HG02970 (cell line): ENCODE measurements around the gene SEC11C.
"Not testable (repeated sequence)": the region's sequence is repeated elsewhere in the genome, so short reads cannot be mapped to it uniquely, and the experiment has no call there.

Experiments
- ATAC-seq: cut with Tn5 transposase; IDR thresholded peaks from one replicate; pipeline ENCODE4 v1.9.1; 2021; ENCODE audit warnings: mild to moderate bottlenecking, moderate library complexity, moderate number of reproducible peaks; ENCODE audit not compliant: unreplicated experiment, low FRiP score

SEC11C gene

DNA sequence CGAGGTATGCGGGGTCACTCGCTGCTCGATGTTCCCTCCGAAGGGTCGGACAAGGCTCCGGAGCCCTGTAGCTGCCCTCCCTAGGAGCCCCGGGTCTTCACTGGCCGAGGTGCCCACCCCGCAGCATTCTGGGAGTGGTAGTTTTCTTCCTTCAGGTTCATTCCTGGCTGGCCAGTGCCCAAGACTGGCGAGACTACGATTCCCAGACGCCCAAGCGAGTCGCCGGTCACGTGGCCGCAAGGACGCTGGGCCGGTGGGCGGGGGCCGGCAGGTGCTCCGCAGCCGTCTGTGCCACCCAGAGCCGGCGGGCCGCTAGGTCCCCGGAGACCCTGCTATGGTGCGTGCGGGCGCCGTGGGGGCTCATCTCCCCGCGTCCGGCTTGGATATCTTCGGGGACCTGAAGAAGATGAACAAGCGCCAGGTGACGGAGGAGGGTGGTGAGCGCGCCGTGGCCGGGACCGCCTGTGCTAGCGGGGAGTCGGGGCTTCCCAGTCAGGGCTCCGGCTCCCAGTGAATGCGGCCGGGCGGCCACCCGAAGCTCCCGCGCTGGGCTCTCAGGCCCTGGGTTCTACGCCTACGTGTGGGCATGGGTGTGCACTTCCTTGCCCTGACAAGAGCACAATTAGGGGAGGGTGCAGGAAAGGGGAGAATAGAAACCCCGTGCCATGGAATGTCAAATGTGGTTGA is at the start of gene SEC11C:
Gene SEC11C (plus strand): TSS at position 270 of the 687 bp plus-strand sequence. CDS start 65 bp downstream, at position 335.
- ATAC-seq: peak; percentile 88

DNA sequence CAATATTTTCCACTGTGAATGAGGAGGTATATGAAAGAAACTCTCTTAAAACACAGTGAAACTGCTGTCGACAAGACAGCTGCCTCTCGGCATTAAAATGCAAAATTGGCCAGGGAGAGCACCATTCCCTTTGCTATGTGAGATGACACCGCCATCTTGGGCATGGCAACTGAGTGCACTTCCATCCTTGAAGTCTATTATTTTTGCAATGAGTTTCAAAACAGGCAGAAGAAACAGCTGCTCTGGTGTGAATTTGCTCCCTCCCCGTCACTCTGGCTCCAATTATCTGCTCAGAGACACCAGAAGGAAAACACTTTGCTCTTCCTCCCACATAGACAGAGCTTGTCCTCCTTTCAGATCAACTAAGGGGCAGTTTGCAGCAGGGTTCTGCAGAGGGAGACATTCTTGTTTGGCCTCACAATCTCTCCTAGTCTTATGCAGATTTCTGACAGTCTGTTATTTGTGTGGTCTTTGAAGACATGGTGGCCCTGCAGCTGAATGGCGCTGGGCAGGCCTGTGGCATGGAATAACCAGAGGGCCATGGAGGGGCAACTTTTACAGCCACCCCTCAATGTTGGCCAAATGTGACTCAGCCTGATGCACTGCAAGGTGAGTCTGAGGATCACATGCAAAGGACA is 48.6 kb upstream of the SEC11C start:
- ATAC-seq: no peak

DNA sequence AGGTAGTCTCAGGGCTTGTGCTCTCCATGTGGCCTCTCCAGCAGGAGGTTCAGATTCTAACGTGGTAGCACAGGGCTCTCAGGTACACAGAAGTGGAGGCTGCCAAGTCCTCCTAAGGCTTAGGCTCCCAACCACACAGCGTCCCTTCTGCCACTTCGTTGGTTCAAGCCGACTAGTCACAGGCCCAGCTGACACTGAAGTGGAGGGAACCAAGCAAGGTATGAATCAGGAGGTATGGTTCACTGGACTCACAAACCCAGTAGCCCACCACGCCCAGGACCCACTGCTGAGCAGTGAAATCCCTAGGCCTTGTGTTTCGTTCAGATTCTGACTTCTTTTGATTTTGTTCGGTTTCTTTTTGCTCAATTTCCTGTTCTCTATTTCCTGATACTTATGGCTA is 46.0 kb upstream of the SEC11C start:
- no peak for ATAC-seq

DNA sequence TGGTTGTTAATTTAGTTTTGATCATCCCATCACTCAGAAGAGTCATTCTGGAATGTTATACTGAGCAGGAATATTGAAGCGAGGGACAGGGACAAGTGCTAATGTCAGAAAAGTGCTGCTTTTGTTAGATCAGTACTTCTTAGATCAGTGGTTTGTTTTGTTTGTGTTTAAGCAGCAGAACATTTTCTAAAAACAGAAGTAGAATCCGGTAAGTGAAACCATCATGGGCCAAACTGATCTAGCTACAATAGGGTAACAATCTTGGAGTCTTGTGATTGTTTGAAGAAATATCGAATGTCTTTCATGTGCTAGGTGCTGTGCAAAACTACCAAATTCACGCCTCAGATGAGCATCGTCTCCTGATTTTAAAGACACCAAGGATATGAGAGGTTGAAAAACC is 45.1 kb upstream of the SEC11C start:
- ATAC-seq: no peak

DNA sequence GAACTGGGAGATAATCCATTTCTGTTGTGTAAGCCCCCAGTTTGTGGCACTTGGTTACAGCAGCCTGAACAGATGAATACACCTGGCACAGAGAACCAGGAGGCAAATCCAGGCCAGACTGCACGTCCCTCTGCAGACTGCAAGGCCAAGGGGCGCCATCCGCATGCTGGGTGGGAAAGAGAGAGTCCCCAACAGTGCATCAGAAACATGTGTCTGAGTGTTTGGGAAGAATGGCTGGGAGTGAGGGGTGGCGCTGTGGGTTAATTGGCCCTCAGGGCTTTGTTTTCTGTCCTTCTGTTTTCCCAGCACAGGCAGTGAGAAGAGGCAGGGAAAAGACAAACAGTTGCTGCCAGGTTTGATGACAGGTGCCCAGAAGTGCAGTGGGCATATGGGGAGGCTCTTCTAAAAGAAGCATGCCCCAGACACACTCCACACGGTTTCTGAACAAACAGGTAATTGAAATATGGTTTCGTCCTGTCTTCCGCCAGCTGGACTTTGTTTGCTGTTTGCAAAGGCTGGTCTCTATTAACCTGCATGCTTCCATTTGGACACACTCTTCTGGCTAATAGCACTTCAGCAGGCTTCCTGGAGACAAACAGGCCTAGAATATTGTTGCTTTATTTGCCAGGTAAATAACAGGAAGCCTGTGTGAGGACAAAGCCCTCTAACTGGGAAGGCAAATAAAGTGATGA is 43.4 kb upstream of the SEC11C start:
- ATAC-seq: no peak

DNA sequence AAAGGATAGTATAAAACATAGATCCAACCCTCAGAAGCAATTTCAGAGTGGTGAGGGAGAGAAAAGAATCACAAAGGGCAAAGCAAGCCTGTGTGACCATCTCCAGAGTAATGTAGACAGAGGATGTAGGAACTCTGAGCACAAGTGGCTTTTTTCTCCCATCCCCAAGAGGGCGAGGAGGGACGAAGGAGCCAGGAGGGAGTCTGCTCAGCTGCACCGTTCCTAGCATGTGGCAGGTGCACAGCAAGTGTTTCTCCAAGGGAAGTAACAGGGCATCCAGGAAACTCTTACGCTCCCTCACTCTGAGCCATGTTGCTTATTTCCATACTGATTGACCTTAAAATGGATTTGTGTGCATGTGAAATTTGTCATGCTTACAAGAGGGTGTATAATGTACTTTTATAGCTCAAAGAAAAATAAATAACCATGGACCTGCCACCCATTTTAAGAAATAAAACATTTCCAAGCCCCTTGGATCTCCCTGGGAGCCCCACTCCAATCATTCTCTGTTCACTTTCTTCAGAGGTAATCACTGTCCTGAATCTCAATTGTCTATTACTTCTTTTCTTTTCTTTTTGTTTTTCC is 37.8 kb upstream of the SEC11C start:
- no peak for ATAC-seq

DNA sequence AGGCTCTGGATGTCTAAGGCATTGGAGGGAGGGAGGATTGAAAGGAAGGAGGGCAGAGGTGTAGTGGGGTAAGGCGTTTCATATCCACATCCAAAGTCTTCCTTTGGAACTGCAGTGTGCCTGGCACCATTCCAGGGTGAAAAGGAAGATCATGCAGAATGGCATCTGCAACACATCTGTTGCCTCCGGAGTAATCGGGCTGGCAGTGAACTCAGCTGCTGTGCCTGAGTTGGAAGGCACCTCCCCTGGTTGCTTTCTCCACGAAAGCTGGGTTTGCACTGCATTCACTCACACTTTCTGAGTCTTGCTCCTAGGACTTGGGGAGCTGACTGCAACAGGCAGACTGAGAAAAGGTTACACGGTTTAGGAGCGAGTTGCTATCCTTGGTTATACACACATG is 30.3 kb upstream of the SEC11C start:
- no peak for ATAC-seq

DNA sequence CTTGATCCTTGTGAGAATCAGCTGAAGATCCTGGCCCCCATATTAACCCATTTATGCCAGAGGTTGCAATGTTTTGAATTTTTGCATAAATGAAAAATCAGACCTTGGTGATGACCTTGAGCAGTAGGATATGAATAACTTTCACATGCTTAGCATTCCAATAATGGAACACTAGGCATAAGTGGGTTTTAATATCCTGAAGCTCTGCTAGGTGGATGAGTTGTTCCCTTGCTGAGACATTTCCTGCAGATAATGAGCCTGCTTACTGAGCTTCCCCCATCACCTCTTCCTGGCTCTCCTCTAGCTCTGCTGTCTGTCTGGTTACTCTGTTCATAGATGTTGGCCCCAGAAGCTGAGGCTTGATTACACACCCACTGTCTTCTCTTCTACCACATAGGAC is 25.5 kb upstream of the SEC11C start:
- ATAC-seq: no peak

DNA sequence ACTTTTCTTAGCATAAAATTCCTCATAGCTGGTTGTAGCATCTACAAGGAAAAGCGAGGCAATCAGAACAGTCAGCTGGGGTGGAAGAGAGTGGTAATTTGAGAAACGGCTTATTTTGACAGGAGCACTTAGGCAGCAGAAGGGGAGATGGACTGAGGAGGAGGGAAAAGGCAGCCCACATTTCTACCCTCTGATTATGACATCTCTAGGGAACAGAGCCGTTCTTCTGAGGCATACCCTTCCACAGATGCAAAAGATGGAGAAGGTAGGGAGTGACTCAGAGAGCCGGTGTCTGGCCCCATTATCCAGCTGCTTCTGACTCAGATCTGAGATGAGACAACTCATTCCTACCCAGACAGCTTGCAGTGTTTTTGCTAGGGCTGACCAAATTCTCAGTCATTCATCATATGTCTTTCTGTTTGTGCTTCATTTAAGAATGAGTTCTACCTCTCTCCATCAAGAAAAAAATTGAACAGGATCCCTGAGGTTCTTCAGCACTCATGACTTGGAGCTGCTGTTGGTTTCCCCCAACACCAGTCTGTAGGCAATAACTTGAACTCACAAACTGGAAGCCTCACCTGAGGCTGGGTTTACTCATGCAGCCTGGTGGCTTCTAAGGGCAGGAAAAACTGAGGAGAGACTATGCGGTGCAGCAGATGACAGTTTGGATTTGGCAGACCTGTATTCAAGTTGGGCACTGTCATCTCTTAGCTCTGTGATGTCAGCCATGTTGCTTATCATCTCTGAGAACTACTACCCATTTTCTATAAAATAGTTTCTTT is 15.9 kb upstream of the SEC11C start:
- no peak for ATAC-seq

DNA sequence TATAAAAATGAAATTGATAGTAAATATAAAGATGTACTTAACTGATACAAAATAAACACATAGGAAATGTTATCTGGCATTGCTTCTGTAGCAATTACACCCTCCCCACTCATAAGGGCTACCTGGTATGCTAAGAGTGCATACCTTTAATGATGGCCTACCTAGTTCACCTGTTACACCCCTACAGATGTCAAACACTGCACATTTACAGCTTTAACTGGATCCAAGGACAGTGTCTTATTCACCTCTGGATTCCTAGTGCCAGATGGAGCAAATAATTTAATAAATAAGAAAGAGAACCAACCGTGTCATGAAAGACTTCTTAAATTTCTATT is 15.3 kb upstream of the SEC11C start:
- ATAC-seq: no peak

DNA sequence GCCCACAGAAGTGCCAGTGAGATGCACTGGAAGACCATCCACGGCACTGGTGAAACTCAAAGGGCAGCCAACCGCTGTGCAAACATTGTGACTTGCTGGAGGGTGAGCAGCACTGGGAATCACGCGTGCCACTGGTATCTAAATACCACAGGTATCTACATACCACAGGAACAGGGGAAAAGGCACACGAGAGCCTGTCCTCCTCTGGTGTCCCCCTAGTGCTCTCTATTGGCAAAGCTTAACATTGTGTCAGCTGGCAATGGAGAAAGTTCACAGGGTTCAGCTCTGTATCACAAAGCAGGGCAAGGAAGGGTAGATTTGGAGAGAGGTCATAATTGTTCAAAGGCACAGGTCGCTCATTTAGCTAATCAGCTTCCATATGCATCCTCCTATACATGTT is 12.6 kb upstream of the SEC11C start:
- no peak for ATAC-seq

DNA sequence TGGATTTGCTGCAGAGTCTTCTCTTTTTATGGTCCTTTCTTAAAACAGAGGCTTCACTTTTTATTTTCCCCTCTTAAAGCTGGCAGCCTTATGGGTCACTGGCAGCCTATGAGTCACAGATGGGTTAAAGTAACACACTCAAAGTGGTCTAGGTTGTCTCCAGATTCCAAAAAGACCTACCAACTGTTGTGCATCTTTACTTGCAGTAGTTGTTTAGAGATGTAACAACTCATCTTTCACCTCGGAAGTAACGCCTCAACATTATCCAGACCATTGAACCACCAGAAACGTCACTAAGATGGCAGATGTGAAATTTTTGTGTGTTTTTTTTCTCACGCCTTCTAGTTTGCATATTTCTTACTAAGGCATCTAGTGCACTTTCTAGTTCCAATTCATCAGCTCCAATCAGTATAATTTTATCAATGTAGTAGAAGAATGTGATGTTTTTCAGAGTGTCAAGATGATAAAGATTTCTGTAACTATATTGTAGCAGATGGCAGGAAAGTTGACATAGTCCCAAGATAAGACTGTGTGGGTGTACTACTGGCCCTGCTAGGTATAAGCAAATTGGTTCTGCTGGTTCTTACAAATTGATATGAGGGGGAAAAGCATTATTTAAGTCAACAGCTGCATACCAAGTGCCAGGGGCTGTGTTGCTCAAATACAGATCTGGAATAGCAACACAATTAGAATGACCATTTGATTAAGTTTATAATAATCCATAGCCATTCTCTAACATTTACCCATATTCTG is 9.6 kb upstream of the SEC11C start:
- ATAC-seq: no peak

DNA sequence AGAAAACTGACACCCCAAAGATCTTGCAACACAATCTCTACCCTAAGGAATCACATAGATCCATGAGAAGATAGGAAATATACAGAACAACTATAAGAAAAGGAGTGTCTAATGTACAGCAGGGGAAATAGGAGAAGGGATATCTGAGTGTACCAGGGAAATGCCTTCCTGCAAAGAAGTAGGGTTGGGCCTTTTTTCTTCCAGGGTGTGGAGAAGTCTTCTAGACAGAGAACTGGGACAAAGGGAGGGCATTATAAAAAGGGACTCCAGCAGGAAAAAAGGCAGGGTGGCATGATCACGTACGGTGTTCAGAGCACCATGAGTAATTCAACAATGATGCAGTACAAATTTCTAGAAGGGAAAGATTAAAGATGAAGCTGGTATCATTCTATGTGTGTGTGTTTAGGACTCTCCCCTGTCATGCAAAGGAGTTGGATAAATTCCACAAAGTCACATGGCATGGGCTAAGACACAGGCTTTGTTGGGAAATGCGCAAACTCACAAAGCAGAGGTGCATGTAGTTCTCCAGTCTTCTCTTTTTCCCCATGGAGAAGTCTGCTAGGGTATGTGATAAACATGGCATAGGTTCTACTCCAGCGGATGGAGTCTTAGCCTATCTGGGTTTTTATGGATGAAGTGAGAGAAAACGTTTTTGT is 6.7 kb upstream of the SEC11C start:
- ATAC-seq: no peak

DNA sequence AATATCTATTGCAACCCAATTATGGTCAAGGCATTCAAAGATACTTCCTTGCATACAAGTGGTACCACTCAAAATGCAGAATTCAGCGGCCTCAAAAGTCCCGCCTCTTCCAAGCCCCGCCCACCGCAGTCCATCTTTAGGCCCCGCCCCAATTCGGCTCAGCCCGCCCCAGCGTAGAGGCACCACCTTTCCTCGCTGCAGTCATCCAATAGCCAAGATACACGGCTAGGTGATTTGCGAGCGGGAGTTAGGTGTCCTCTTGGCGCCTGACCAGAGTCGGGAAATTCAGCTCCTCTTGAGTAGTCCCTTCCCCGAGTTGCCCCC is 431 bp upstream of the SEC11C start:
- ATAC-seq: peak; percentile 74

DNA sequence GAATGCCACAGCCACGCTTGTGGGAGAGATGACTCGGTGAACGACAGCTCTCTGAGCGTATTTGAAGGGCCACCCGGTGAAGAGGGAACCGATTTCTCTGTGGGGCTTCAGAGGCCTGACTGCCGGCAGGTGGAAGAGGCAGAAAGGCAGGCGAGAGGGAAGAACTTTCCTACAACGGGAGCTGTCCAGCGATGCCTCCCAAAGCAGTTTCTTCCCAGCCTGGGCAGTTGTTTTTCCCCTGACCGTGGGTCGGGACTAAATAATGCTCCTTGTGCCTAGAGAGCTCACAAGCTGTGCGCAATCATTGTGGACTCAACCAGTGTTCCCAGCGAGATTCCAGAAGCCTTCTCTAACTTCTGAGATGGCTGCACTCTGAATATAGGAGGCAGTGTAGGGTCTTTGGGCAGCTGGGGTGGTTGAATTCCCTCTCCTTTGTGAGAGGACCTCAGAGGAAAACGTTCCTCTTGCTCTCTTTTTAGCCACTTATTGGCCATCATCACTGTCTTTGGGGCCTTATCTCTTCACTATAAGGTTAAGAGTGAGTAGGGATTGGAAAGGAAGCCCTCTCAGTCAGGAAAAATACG is 710 bp downstream of the SEC11C start:
- no peak for ATAC-seq

DNA sequence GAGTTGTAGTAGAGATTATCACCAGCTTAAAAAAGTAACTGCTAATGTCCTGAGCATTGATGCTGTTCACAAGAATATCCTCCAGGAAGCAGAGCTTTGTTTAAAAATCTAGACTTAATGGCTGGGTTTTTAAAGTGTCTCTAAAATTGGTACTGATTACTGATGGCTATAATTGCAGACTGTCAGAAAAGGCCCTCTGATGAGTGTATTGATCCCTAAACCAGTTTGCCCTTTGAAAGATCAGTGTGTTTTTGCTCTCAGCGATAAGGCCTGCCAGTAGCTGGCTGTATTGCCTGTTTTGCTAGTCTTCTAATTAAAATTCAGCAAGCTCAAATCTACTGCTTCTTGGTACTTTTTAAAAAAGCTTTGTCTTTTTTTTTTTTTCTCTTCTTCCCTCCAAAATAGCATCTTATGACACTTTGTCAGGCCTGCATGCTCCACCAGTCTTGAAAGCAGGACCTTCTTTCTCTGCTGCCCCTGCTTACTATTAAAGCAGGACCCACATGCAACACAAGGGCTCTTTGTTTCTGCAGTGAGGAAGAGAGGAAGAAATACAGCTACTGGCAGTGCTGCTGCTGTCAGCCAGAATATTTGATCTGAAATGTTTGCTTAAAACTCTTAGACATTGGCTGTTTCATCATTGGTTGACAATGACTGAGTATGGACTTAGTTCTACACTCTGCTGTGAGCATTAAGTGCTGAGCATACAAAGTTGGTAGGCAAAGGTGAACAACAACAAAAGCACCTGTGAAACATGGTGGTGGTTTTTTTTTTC is 1.8 kb downstream of the SEC11C start:
- no peak for ATAC-seq

DNA sequence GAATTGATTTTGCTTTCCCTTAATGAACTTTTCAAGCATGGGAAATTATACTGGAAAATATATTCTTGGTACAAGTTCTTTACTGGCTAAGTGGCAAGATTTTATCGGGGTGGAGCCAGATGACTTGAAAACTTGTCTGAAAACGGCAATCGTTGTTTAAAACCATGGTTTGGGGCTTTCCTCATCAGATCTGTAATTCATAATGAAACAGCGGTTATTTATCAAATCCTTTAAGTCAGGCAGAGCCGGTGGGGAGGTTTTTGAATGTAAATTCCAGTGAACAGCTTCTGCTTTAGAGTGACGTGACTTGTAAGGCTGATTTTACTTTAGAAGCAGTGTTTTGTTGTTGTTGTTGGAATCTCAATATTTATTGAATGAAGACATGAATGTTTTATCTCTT is 2.6 kb downstream of the SEC11C start:
- ATAC-seq: no peak

DNA sequence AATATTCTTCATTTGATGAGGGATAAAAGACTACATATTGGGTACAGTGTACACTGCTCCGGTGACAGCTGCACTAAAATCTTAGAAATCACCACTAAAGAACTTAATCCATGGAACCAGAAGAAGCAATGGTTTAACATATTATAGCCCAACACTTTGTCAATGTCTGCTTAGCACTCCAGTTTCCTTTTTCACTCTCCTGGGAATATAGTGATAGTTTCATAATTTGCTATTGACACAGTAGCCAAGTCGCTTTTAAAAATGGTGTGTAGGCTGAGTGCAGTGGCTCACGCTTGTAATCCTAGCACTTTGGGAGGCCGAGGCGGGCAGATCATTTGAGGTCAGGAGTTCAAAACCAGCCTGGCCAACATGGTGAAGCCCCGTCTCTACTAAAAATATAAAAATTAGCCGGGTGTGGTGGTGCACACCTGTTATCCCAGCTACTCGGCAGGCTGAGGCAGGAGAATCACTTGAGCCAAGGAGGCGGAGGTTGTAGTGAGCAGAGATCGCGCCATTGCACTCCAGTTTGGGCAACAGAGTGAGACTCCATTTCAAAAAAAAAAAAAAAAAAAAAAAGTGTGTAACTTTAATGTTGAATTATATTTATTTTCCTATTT is 3.2 kb downstream of the SEC11C start:
- ATAC-seq: not testable (repeated sequence)
